Stimulated activated effector memory CD8-positive, alpha-beta T cell treated with anti-CD3 and anti-CD28 coated beads, Interleukin-12 subunit alpha, Interleukin-12 subunit beta, amount 100 ng/mL, for 72 hours (primary cell): ENCODE measurements around the gene ADPRH.
"Not testable (repeated sequence)": the region's sequence is repeated elsewhere in the genome, so short reads cannot be mapped to it uniquely, and the experiment has no call there.

Experiments
- ATAC-seq: fragments of 150-1000 bp; cut with Tn5 transposase; 2 replicates; pipeline ENCODE4 v1.10.0; 2021
- DNase-seq, 2 donors: peaks; one replicate each; pipeline ENCODE4 v3.0.0; 2021 to 2022; ENCODE audit warnings: low spot score in 2 of 2
- H3K27ac Mint-ChIP-seq: one replicate; pipeline ENCODE4 v1.8.0; 2022; ENCODE audit warnings: mild to moderate bottlenecking, mixed read lengths
- H3K36me3 Mint-ChIP-seq: one replicate; pipeline ENCODE4 v1.8.0; 2022; ENCODE audit warnings: mild to moderate bottlenecking, mixed read lengths
- H3K4me1 Mint-ChIP-seq: one replicate; pipeline ENCODE4 v1.8.0; 2022; ENCODE audit warnings: mixed read lengths
- H3K4me3 Mint-ChIP-seq: one replicate; pipeline ENCODE4 v1.8.0; 2022; ENCODE audit warnings: mild to moderate bottlenecking, mixed read lengths
- H3K9me3 Mint-ChIP-seq: one replicate; pipeline ENCODE4 v1.8.0; 2022; ENCODE audit warnings: mixed read lengths

Gene ADPRH

DNA sequence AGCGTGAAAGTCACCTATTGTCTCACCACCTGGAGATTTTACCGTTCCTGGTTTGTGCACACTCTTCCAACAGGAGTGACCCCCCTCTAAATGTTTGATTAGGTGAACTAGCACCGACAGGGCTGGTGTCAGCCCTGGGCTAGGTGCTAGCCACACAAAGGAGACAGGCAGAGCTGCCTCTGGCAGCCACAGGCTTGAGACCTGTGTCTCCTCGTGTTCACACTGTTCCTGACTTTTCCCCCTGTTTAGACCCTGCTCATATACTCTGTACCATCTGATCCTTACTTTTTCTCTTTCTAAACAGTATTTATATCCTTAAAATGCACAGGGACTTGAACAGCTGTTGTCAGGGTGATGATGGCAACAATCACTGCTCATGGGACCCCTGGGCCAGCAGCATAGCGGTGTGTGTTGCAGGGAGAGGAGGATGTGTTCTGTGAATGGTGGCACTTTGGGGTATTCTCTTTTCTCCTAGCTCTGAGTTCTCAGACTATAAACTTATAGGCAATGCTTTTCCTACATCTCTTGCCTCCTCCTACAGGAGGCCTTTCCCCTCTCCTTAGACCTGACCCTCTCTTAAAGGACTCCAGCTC is 25.4 kb upstream of the ADPRH start:
- no peak for DNase-seq
- ATAC-seq: no peak
- peaks cover 37% of the 10 kb centered on the region for H3K4me1 Mint-ChIP-seq
- H3K36me3 Mint-ChIP-seq: peaks cover 83% of the 10 kb centered on the region
- peak overlapping the region; percentile 52 for H3K4me3 Mint-ChIP-seq
- H3K9me3 Mint-ChIP-seq: no peaks in the 10 kb centered on the region
- peak overlapping the region; percentile 74 for H3K27ac Mint-ChIP-seq

GRCh38 chr3:119555309-119555735 is 24.0 kb upstream of the ADPRH start:
- H3K9me3 Mint-ChIP-seq: no peaks in the 10 kb centered on the region
- ATAC-seq: peak; percentile 5
- H3K4me3 Mint-ChIP-seq: peak overlapping the region; percentile 52
- H3K27ac Mint-ChIP-seq: peak overlapping the region; percentile 74
- no peak for DNase-seq
- H3K36me3 Mint-ChIP-seq: peaks cover 80% of the 10 kb centered on the region
- peaks cover 43% of the 10 kb centered on the region for H3K4me1 Mint-ChIP-seq

- no peaks in the 10 kb centered on the region for H3K9me3 Mint-ChIP-seq
- peaks cover 43% of the 10 kb centered on the region for H3K4me1 Mint-ChIP-seq
- H3K4me3 Mint-ChIP-seq: peak overlapping the region; percentile 52
- peaks cover 77% of the 10 kb centered on the region for H3K36me3 Mint-ChIP-seq
- ATAC-seq (no peak), DNase-seq (no peak)
- H3K27ac Mint-ChIP-seq: peak overlapping the region; percentile 74
These were observed 23.4 kb upstream of the ADPRH start for GRCh38 chr3:119555929-119556328.

DNA sequence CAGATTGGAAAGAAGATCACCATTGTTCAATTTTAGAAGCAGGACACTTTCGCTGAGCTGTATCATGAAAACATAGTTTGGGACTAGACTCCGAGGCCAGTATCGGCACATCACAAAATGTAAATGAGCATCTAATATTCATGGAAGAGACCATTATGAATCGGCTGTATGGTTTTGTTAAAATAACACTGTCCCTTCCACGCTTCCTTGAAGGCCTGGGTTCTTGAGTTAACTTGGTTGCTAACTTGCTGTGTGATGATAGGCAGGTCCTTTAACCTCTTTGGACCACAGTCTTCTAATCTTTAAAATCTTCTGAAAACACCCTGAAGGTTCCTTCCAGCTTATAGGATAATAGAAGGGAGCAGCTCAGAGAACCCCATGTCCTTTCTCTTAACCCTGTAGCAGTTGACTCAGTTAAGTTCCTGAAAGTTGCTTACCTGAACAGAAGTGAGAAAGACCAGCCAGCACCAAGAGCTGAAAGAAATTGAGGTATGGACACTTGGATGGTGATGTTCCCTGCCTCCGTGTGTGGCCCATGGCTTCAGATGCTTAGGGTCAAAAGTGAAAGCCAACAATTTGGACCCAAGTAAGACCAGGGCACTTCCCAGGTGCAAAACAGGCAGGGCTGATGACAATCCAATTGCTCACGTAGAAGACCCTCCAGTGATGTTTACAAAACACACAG is 22.0 kb upstream of the ADPRH start:
- Mint-ChIP-seq H3K27ac (peak overlapping the region; percentile 74), H3K4me3 (peak overlapping the region; percentile 52), H3K9me3 (no peaks in the 10 kb centered on the region), H3K4me1 (peaks cover 52% of the 10 kb centered on the region), H3K36me3 (peaks cover 66% of the 10 kb centered on the region)
- no peak for DNase-seq
- ATAC-seq: no peak

- Mint-ChIP-seq H3K4me1 (peaks cover 58% of the 10 kb centered on the region), H3K4me3 (peak overlapping the region; percentile 52), H3K36me3 (peaks cover 64% of the 10 kb centered on the region), H3K27ac (peak overlapping the region; percentile 74), H3K9me3 (no peaks in the 10 kb centered on the region)
- DNase-seq: no peak
- no peak for ATAC-seq
These were observed 21.4 kb upstream of the ADPRH start for GRCh38 chr3:119557877-119558269.

DNA sequence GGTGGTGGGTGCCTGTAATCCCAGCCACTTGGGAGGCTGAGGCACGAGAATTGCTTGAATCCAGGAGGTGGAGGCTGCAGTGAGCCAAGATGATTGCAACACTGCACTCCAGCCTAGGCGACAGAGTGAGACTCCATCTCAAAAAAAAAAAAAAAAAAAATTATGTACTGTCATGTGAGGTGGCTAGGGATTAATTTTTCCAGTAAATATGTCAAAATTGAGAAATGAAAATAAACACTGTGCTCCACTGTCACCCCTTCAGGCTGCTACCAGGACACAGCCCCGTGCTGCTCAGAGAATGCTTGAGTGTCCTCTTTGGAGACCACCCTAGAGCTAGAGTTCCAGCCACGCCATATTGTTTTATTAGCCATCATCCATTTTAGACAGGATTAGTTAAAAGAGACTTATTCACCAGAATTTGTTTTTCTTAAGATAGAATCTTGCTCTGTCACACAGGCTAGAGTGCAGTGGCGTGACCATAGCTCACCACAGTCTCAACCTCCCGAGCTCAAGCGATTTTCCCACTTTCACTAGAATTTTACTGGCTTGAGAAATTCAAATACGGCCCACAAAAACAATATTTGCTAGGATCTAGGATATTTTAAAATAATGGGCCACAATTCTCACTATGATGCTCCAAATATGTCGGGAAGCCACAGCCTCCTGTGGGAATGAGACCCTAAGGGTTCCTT is 20.5 kb upstream of the ADPRH start:
- Mint-ChIP-seq H3K9me3 (no peaks in the 10 kb centered on the region), H3K36me3 (peaks cover 55% of the 10 kb centered on the region), H3K27ac (peak overlapping the region; percentile 74), H3K4me3 (peak overlapping the region; percentile 52), H3K4me1 (peaks cover 59% of the 10 kb centered on the region)
- no peak for DNase-seq
- no peak for ATAC-seq

DNA sequence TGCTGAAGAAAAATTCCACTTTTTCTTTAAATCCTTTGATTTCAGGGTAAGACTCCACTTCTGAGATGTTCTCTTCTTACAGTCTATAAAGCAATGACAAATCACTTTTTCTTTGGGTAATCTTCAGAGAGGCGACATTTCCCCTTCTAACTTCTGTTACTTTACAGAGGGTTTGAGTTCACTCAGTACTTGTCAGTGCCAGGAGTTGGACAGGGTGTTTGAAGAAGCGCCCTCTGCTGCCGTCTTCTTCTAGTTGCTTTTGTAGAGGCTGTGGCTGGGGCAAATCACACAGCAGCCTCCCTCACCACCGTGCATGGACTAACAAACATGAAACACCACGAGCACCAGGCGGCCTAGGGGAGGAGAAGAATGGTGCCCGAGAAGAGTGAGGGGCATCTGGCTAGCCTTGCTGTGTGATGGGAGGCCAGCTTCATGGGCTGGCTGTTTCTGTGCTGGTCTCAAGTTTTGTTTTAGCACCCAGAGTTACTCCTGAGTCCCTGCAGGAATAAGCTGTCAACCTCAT is 19.8 kb upstream of the ADPRH start, which contains the start of gene CD80:
Gene CD80 (minus strand): TSS at position 174 of the 523 bp plus-strand sequence. CDS start 1,886 bp downstream, outside the sequence.
- ATAC-seq (peak; percentile 75), DNase-seq (peak; percentile 51 to 80)
- Mint-ChIP-seq H3K36me3 (peaks cover 50% of the 10 kb centered on the region), H3K4me3 (peak within 1 kb of the TSS; percentile 52), H3K9me3 (no peaks in the 10 kb centered on the region), H3K4me1 (peaks cover 51% of the 10 kb centered on the region), H3K27ac (peak within 1 kb of the TSS; percentile 74)

GRCh38 chr3:119560160-119560559 is 19.1 kb upstream of the ADPRH start:
- H3K4me1 Mint-ChIP-seq: peaks cover 45% of the 10 kb centered on the region
- peak overlapping the region; percentile 52 for H3K4me3 Mint-ChIP-seq

DNA sequence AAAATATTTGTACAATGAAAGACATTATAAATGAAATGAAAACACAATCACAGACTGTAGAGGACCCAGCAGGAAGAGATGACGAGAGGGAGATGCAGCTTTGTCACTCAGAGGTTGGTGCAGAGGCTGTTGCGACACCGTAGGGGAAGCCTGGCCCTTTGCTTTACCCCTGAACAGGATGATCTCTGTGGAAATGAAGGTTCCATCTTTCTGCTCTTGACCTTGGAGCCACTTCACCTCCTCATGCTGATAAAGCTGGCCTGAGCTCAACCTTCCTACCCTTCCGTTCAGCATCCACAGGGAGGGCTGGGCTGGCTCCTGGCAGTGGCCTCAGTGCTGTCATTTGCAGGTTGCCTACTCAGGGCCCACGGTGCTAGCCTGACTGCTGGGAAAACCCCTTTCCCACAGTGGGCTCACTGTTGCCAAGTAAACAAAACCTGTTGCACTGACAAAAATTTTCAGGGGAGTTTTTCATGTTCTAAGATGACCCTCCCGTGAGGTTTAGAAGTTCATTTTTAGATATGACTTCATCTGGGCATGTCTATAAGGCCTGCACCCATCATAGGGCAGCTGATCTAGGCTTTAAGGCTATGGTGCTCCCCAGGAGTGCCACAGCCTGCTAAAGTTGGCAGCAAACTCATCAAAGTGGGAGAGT is 16.9 kb upstream of the ADPRH start:
- peak overlapping the region; percentile 70 for H3K4me3 Mint-ChIP-seq
- H3K36me3 Mint-ChIP-seq: peaks cover 21% of the 10 kb centered on the region
- H3K9me3 Mint-ChIP-seq: no peaks in the 10 kb centered on the region
- ATAC-seq (peak; percentile 91), DNase-seq (peak; percentile 54 to 85)
- peaks cover 38% of the 10 kb centered on the region for H3K4me1 Mint-ChIP-seq
- H3K27ac Mint-ChIP-seq: peak overlapping the region; percentile 98

More at GRCh38 chr3:119560160-119560559, 19.1 kb upstream of the ADPRH start:
- ATAC-seq: no peak
- no peak for DNase-seq
- no peaks in the 10 kb centered on the region for H3K9me3 Mint-ChIP-seq
- peak overlapping the region; percentile 74 for H3K27ac Mint-ChIP-seq
- H3K36me3 Mint-ChIP-seq: peaks cover 43% of the 10 kb centered on the region

DNA sequence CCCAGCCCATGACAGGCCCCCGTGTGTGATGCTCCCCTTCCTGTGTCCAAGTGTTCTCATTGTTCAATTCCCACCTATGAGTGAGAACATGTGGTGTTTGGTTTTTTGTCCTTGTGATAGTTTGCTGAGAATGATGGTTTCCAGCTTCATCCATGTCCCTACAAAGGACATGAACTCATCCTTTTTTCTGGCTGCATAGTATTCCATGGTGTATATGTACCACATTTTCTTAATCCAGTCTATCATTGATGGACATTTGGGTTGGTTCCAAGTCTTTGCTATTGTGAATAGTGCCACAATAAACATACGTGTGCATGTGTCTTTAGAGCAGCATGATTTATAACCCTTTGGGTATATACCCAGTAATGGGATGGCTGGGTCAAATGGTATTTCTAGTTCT is 16.0 kb upstream of the ADPRH start:
- ATAC-seq: not testable (repeated sequence)
- H3K4me1 Mint-ChIP-seq: peaks cover 30% of the 10 kb centered on the region

DNA sequence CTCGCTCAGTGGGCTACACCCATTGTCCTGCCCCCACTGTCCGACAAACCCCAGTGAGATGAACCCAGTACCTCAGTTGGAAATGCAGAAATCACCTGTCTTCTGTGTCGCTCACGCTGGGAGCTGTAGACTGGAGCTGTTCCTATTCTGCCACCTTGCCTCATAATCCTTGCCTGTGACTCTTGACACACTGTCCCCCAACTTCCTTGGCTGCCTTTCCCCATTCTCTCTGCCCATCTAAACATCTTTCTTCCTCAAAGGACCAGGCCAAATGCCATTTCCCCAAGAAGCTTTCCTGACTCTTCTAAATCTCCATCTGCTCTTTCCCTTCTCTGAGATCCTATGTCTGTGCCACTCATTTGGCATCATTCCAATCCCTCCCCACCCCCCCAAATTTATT is 10.1 kb upstream of the ADPRH start:
- Mint-ChIP-seq H3K4me1 (peaks cover 7% of the 10 kb centered on the region), H3K27ac (no peak overlapping the region), H3K9me3 (no peaks in the 10 kb centered on the region), H3K36me3 (no peaks in the 10 kb centered on the region), H3K4me3 (no peak overlapping the region)
- DNase-seq: no peak
- no peak for ATAC-seq

More for the DNA sequence above, 16.0 kb upstream of the ADPRH start:
- not testable (repeated sequence) for DNase-seq, H3K4me3 Mint-ChIP-seq, H3K9me3 Mint-ChIP-seq
- Mint-ChIP-seq H3K36me3 (peaks cover 13% of the 10 kb centered on the region), H3K27ac (peak overlapping the region; percentile 98)

DNA sequence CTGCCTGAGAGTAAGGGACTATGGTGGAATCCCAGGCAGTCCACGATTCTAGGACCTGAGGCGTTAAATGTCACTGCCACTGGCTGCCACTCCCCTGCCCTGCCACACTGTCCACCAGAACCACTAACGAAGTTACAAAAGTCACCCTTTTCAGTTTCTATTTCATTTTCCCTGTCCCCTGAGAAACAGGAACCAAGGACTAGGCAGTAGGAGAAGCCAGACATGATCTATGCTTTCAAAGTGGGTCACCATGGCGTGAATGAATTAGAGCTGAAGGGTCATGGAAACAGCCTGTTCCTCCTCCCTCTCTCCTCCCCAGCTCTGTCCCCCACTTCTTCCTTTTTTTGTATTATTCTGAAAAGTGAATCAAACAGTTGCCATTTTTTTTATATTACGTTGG is 9.1 kb upstream of the ADPRH start:
- peaks cover 7% of the 10 kb centered on the region for H3K4me1 Mint-ChIP-seq
- no peak for DNase-seq
- no peak for ATAC-seq
- H3K36me3 Mint-ChIP-seq: no peaks in the 10 kb centered on the region
- no peak overlapping the region for H3K4me3 Mint-ChIP-seq
- H3K27ac Mint-ChIP-seq: no peak overlapping the region
- no peaks in the 10 kb centered on the region for H3K9me3 Mint-ChIP-seq

DNA sequence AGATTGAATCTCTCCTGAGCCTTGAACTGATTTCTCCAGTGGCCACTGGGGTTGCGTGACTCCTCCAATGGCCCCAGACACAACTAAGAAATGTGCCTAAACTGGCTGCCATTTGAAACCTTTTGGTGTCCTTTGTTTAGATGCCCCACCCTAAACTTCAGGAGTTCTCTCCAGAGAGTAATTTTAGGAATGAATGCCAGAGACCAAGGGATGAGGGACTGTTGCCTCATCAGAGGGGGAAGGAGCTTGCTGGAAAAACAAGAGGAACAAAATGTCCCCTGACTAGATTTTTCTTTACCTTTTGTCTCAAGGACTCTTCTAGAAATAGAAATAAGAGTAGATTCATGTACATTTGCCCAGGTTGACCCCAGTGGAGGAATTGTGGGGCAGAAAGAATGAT is 8.1 kb upstream of the ADPRH start:
- H3K9me3 Mint-ChIP-seq: no peaks in the 10 kb centered on the region
- no peak overlapping the region for H3K27ac Mint-ChIP-seq
- DNase-seq (no peak), ATAC-seq (no peak)
- H3K36me3 Mint-ChIP-seq: no peaks in the 10 kb centered on the region
- no peak overlapping the region for H3K4me3 Mint-ChIP-seq
- H3K4me1 Mint-ChIP-seq: peaks cover 4% of the 10 kb centered on the region

- Mint-ChIP-seq H3K4me3 (no peak overlapping the region), H3K27ac (no peak overlapping the region), H3K9me3 (no peaks in the 10 kb centered on the region), H3K4me1 (no peaks in the 10 kb centered on the region), H3K36me3 (no peaks in the 10 kb centered on the region)
- ATAC-seq (no peak), DNase-seq (no peak)
These were observed 7.6 kb upstream of the ADPRH start for GRCh38 chr3:119571688-119572087.

DNA sequence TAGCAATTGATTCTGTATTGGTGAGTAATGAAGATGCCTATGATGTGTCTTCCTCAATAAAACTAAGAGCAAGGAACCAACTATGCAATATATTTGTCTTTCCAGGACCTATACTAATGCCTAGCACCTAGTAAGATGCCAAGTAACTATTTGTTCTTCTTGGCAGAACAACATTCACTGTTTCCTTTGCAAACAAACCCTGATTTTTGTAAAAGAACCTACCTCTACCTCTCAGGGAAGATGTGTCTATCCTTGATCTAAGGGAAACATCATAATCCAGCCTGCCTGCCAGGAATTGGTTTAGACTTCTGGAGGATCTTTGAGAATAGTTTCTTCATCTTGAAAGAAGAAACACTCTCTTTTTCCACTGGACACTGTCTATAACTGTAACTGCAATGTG is 3.8 kb upstream of the ADPRH start:
- Mint-ChIP-seq H3K36me3 (no peaks in the 10 kb centered on the region), H3K9me3 (no peaks in the 10 kb centered on the region), H3K27ac (no peak overlapping the region), H3K4me3 (no peak overlapping the region), H3K4me1 (peaks cover 15% of the 10 kb centered on the region)
- DNase-seq (no peak), ATAC-seq (no peak)
